Smooth muscle cell (in vitro differentiated cells): ENCODE results near the gene GSTK1. TPM values are rescaled to one million over a fixed set of nuclear protein-coding genes. Genes with fewer than 3 reads are reported as not detected.

Experiments used
- DNase-seq: peaks from one replicate; lab custom pipeline; 2025; ENCODE audit not compliant: unreplicated experiment; lab: John Stamatoyannopoulos, UW
- H2AFZ ChIP-seq: fragments of 200-600 bp; sonication (generic); 2 replicates; pipeline ENCODE4 v1.6.0; 2016; ENCODE audit warnings: antibody characterized with exemption, low read depth, mild to moderate bottlenecking
- H3F3A ChIP-seq: fragments of 200-600 bp; sonication (generic); 2 replicates; pipeline ENCODE4 v1.6.0; 2017; ENCODE audit warnings: antibody characterized with exemption, low read depth
- H3K27ac ChIP-seq: fragments of 200-600 bp; sonication (generic); 2 replicates; pipeline ENCODE4 v1.5.1; 2016; ENCODE audit warnings: low read depth, mild to moderate bottlenecking
- H3K27me3 ChIP-seq: fragments of 200-600 bp; sonication (generic); 2 replicates; pipeline ENCODE4 v1.6.1; 2016; ENCODE audit warnings: low read depth, mild to moderate bottlenecking
- H3K36me3 ChIP-seq: fragments of 200-600 bp; sonication (generic); 2 replicates; pipeline ENCODE4 v1.5.1; 2016; ENCODE audit warnings: low read depth
- H3K4me1 ChIP-seq: fragments of 200-600 bp; sonication (generic); 2 replicates; pipeline ENCODE4 v1.5.1; 2016; ENCODE audit warnings: low read depth
- H3K4me2 ChIP-seq: fragments of 200-600 bp; sonication (generic); 2 replicates; pipeline ENCODE4 v1.6.0; 2016; ENCODE audit warnings: mild to moderate bottlenecking
- H3K4me3 ChIP-seq: fragments of 200-600 bp; sonication (generic); 2 replicates; pipeline ENCODE4 v1.5.1; 2016; ENCODE audit warnings: mild to moderate bottlenecking
- H3K79me2 ChIP-seq: fragments of 200-600 bp; sonication (generic); 2 replicates; pipeline ENCODE4 v1.6.0; 2016; ENCODE audit warnings: low read depth, mild to moderate bottlenecking
- H3K9ac ChIP-seq: fragments of 200-600 bp; sonication (generic); 2 replicates; pipeline ENCODE4 v1.6.0; 2016; ENCODE audit warnings: low read depth
- H3K9me3 ChIP-seq: fragments of 200-600 bp; sonication (generic); replicated peaks from 2 replicates; pipeline ENCODE4 v1.5.1; 2016; ENCODE audit warnings: low read depth
- H4K20me1 ChIP-seq: fragments of 200-600 bp; sonication (generic); 2 replicates; pipeline ENCODE4 v1.6.0; 2016; ENCODE audit warnings: low read depth
- WGBS: methylation state at CpG from one replicate; pipeline ENCODE4 v1.1.7; 2016; ENCODE audit warnings: low lambda C conversion rate; 5-methylcytosine and 5-hydroxymethylcytosine counted together
- polyA plus RNA-seq: library from polyadenylated mRNA; unstranded; fragments of >200 nt; fragmentation: Nextera tagmentation; extraction: Ambion mirVana; gene quantifications from 2 replicates; pipeline ENCODE4 v1.2.1, GENCODE V29; 2016
- total RNA-seq: library from RNA; depleted of rRNA; stranded (reverse); fragments of >200 nt; gene quantifications from 2 replicates; pipeline ENCODE4 v1.2.3, GENCODE V29; 2014
- TF ChIP-seq, protein P1 (sequence below): fragments of 200-600 bp; sonication (generic); IDR thresholded peaks from 2 replicates; pipeline ENCODE4 v1.5.1; 2017; ENCODE audit warnings: borderline replicate concordance, mild to moderate bottlenecking, antibody characterized with exemption; ENCODE audit not compliant: insufficient read depth, poor library complexity, severe bottlenecking

Gene GSTK1
- total and polyA plus RNA-seq, 2 experiments from 2014 or later = 105 to 158 TPM

GRCh38 chr7:143285806-143286521 is 22.7 kb downstream of the GSTK1 start:
- no peak overlapping the region for H3K4me2 ChIP-seq
- peaks cover 11% of the 10 kb centered on the region for H4K20me1 ChIP-seq
- H3K36me3 ChIP-seq = no peaks in the 10 kb centered on the region
- H3K27me3 ChIP-seq = no peaks in the 10 kb centered on the region
- peaks cover 9% of the 10 kb centered on the region for H3K4me1 ChIP-seq
- H3K4me3 ChIP-seq = no peak overlapping the region
- peaks cover 8% of the 10 kb centered on the region for H3F3A ChIP-seq
- WGBS = 92% methylated on average over 11 of the region's 11 CpGs
- TF ChIP-seq, protein P1, sequence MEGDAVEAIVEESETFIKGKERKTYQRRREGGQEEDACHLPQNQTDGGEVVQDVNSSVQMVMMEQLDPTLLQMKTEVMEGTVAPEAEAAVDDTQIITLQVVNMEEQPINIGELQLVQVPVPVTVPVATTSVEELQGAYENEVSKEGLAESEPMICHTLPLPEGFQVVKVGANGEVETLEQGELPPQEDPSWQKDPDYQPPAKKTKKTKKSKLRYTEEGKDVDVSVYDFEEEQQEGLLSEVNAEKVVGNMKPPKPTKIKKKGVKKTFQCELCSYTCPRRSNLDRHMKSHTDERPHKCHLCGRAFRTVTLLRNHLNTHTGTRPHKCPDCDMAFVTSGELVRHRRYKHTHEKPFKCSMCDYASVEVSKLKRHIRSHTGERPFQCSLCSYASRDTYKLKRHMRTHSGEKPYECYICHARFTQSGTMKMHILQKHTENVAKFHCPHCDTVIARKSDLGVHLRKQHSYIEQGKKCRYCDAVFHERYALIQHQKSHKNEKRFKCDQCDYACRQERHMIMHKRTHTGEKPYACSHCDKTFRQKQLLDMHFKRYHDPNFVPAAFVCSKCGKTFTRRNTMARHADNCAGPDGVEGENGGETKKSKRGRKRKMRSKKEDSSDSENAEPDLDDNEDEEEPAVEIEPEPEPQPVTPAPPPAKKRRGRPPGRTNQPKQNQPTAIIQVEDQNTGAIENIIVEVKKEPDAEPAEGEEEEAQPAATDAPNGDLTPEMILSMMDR = no peak
- no peaks in the 10 kb centered on the region for H3K9me3 ChIP-seq
- peaks cover 19% of the 10 kb centered on the region for H3K79me2 ChIP-seq
- no peak overlapping the region for H3K9ac ChIP-seq
- no peak for DNase-seq
- no peak overlapping the region for H3K27ac ChIP-seq
- no peak overlapping the region for H2AFZ ChIP-seq

DNA sequence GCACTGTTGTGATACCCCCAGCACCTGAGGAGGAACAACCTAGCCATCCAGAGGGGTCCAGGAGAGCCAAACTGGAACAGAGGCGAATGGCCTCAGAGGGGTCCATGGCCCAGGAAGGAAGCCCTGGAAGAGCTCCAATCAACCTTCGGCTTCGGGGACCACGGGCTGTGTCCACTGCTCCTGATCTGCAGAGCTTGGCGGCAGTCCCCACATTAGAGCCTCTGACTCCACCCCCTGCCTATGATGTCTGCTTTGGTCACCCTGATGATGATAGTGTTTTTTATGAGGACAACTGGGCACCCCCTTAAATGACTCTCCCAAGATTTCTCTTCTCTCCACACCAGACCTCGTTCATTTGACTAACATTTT is 23.3 kb downstream of the GSTK1 start:
- peaks cover 16% of the 10 kb centered on the region for H4K20me1 ChIP-seq
- no peak overlapping the region for H3K4me3 ChIP-seq
- H3K79me2 ChIP-seq = peaks cover 24% of the 10 kb centered on the region
- 94% methylated on average over 6 of the region's 6 CpGs for WGBS
- H2AFZ ChIP-seq = no peak overlapping the region
- no peaks in the 10 kb centered on the region for H3K36me3 ChIP-seq
- H3K9me3 ChIP-seq = no peaks in the 10 kb centered on the region
- no peak for DNase-seq
- H3K4me2 ChIP-seq = no peak overlapping the region
- no peak overlapping the region for H3K9ac ChIP-seq
- H3K27me3 ChIP-seq = no peaks in the 10 kb centered on the region
- peaks cover 12% of the 10 kb centered on the region for H3K4me1 ChIP-seq
- peaks cover 8% of the 10 kb centered on the region for H3F3A ChIP-seq
- TF ChIP-seq, protein P1 = no peak
- H3K27ac ChIP-seq = no peak overlapping the region

- no peaks in the 10 kb centered on the region for H3K9me3 ChIP-seq
- TF ChIP-seq, protein P1 = no peak
- H4K20me1 ChIP-seq = peaks cover 23% of the 10 kb centered on the region
- no peak overlapping the region for H3K9ac ChIP-seq
- H2AFZ ChIP-seq = peak overlapping the region; percentile 81
- H3K4me3 ChIP-seq = peak overlapping the region; percentile 77
- 87% methylated on average over 17 of the region's 17 CpGs for WGBS
- no peaks in the 10 kb centered on the region for H3K27me3 ChIP-seq
- H3K79me2 ChIP-seq = peaks cover 31% of the 10 kb centered on the region
- H3F3A ChIP-seq = peaks cover 8% of the 10 kb centered on the region
- peaks cover 12% of the 10 kb centered on the region for H3K4me1 ChIP-seq
- peaks cover 6% of the 10 kb centered on the region for H3K36me3 ChIP-seq
- no peak overlapping the region for H3K27ac ChIP-seq
- no peak for DNase-seq
- H3K4me2 ChIP-seq = peak overlapping the region; percentile 88
Observed at GRCh38 chr7:143287339-143287934, 24.2 kb downstream of the GSTK1 start.
